ENCODE measurements around the gene KIAA1958. TPM values are rescaled to one million over a fixed set of nuclear protein-coding genes. Genes with fewer than 3 reads are reported as not detected.

KIAA1958 gene
- total and polyA plus RNA-seq, 8 donors = 10.5 to 15.6 (median 14.2) TPM

GRCh38 chr9:112694706-112695555 is 208.3 kb downstream of the KIAA1958 start:
- H3K9me3 ChIP-seq = no peaks in the 10 kb centered on the region
- H3K27ac ChIP-seq = no peak overlapping the region
- DNase-seq = peak in 1 of 4 donors; percentile 40
- H3K4me3 ChIP-seq = no peak overlapping the region
- H3K4me1 ChIP-seq = peaks cover 0 to 7% of the 10 kb centered on the region in 2 donors
- H3K36me3 ChIP-seq = peaks cover 0 to 74% of the 10 kb centered on the region in 2 donors
- no peaks in the 10 kb centered on the region for H3K27me3 ChIP-seq
- TF ChIP-seq CTCF (IDR thresholded peaks at IDR 0.05) = no peak
- intact Hi-C loops (cut with DNase I) = no loop called here
- no peak for ATAC-seq

- no peak overlapping the region for H3K4me3 ChIP-seq
- intact Hi-C loops (cut with DNase I) = no loop called here
- H3K4me1 ChIP-seq = peaks cover 0 to 7% of the 10 kb centered on the region in 2 donors
- ATAC-seq (no peak), DNase-seq (no peak)
- no peaks in the 10 kb centered on the region for H3K27me3 ChIP-seq
- peaks cover 0 to 66% of the 10 kb centered on the region in 2 donors for H3K36me3 ChIP-seq
- H3K27ac ChIP-seq = no peak overlapping the region
- no peaks in the 10 kb centered on the region for H3K9me3 ChIP-seq
- no peak for TF ChIP-seq CTCF (IDR thresholded peaks at IDR 0.05)
Observed at GRCh38 chr9:112696461-112696860, 209.8 kb downstream of the KIAA1958 start.

GRCh38 chr9:112699230-112699629 is 212.6 kb downstream of the KIAA1958 start:
- Histone ChIP-seq H3K36me3 (peaks cover 0 to 39% of the 10 kb centered on the region in 2 donors), H3K4me1 (peaks cover 0 to 7% of the 10 kb centered on the region in 2 donors), H3K27me3 (no peaks in the 10 kb centered on the region), H3K9me3 (no peaks in the 10 kb centered on the region), H3K27ac (no peak overlapping the region), H3K4me3 (no peak overlapping the region)
- DNase-seq (no peak), ATAC-seq (no peak)
- intact Hi-C loops (cut with DNase I) = no loop called here
- no peak for TF ChIP-seq CTCF (IDR thresholded peaks at IDR 0.05)

- no peak overlapping the region for H3K4me3 ChIP-seq
- H3K36me3 ChIP-seq = peaks cover 0 to 33% of the 10 kb centered on the region in 2 donors
- no peak for TF ChIP-seq CTCF (IDR thresholded peaks at IDR 0.05)
- H3K4me1 ChIP-seq = peaks cover 0 to 7% of the 10 kb centered on the region in 2 donors
- H3K27ac ChIP-seq = no peak overlapping the region
- intact Hi-C loops (cut with DNase I) = no loop called here
- ATAC-seq (no peak), DNase-seq (no peak)
- H3K27me3 ChIP-seq = no peaks in the 10 kb centered on the region
- H3K9me3 ChIP-seq = no peaks in the 10 kb centered on the region
Observed at GRCh38 chr9:112700085-112700484, 213.5 kb downstream of the KIAA1958 start.

GRCh38 chr9:112703304-112703703 is 216.7 kb downstream of the KIAA1958 start:
- H3K9me3 ChIP-seq = no peaks in the 10 kb centered on the region
- H3K27ac ChIP-seq = no peak overlapping the region
- TF ChIP-seq CTCF (IDR thresholded peaks at IDR 0.05) = no peak
- intact Hi-C loops (cut with DNase I) = no loop called here
- ATAC-seq (no peak), DNase-seq (no peak)
- no peaks in the 10 kb centered on the region for H3K27me3 ChIP-seq
- H3K36me3 ChIP-seq = peaks cover 0 to 15% of the 10 kb centered on the region in 2 donors
- H3K4me3 ChIP-seq = no peak overlapping the region
- no peaks in the 10 kb centered on the region for H3K4me1 ChIP-seq
